OCI-LY3 (cell line): ENCODE data around the gene MCF2L2.

ENCODE experiments used
- H2AFZ ChIP-seq: fragments of 200-600, 300-600 bp; shearing (Covaris generic); 2 replicates; pipeline ENCODE4 v1.6.0; 2014; ENCODE audit warnings: antibody characterized with exemption, low read depth, low read length
- H3K27ac ChIP-seq: fragments of 200-600, 300-600 bp; sonication (generic); 2 replicates; pipeline ENCODE4 v1.5.1; 2014; ENCODE audit warnings: mild to moderate bottlenecking, low read length, moderate library complexity, mixed read lengths
- H3K27me3 ChIP-seq: fragments of 200-600, 300-600 bp; sonication (generic); 2 replicates; pipeline ENCODE4 v1.6.1; 2014; ENCODE audit warnings: low read depth, low read length, mixed read lengths
- H3K36me3 ChIP-seq: fragments of 200-600, 300-600 bp; sonication (generic); replicated peaks from 2 replicates; pipeline ENCODE3; 2014; ENCODE audit warnings: low read depth, low read length, mixed read lengths
- H3K4me1 ChIP-seq: fragments of 300-600, 200-600 bp; sonication (generic); 2 replicates; pipeline ENCODE4 v1.6.1; 2014; ENCODE audit warnings: low read length, mixed read lengths
- H3K4me2 ChIP-seq: fragments of 200-600, 300-600 bp; sonication (generic); 2 replicates; pipeline ENCODE4 v1.6.1; 2014; ENCODE audit warnings: low read length, mixed read lengths
- H3K4me3 ChIP-seq: fragments of 300-600, 200-600 bp; sonication (generic); 2 replicates; pipeline ENCODE4 v1.5.1; 2014; ENCODE audit warnings: antibody characterized with exemption, mild to moderate bottlenecking, low read length, moderate library complexity
- H3K79me2 ChIP-seq: fragments of 300-600, 200-600 bp; shearing (Covaris generic); 2 replicates; pipeline ENCODE4 v1.6.1; 2014; ENCODE audit warnings: mild to moderate bottlenecking, low read length, mixed read lengths
- H3K9ac ChIP-seq: fragments of 300-600, 200-600 bp; shearing (Covaris generic); 2 replicates; pipeline ENCODE4 v1.6.0; 2014; ENCODE audit warnings: mild to moderate bottlenecking, low read length, moderate library complexity
- H3K9me3 ChIP-seq: fragments of 200-600, 300-600 bp; shearing (Covaris generic); 2 replicates; pipeline ENCODE4 v1.6.1; 2014; ENCODE audit warnings: low read length, mixed read lengths; ENCODE audit not compliant: insufficient read depth
- H4K20me1 ChIP-seq: fragments of 200-600, 300-600 bp; sonication (generic); 2 replicates; pipeline ENCODE4 v1.6.1; 2016; ENCODE audit warnings: low read length, mixed read lengths; ENCODE audit not compliant: insufficient read depth
- EZH2phosphoT487 ChIP-seq: fragments of 200-600 bp; shearing (Covaris generic); IDR thresholded peaks from 2 replicates; pipeline ENCODE4 v1.6.1; 2018; ENCODE audit warnings: antibody characterized with exemption, mixed run types, low read depth
- TF ChIP-seq, protein P1 (sequence below): fragments of 200-600, 300-600 bp; sonication (generic); IDR thresholded peaks from 2 replicates; pipeline ENCODE4 v1.5.1; 2014; ENCODE audit warnings: antibody characterized with exemption, low read length, low read depth

Gene MCF2L2

DNA sequence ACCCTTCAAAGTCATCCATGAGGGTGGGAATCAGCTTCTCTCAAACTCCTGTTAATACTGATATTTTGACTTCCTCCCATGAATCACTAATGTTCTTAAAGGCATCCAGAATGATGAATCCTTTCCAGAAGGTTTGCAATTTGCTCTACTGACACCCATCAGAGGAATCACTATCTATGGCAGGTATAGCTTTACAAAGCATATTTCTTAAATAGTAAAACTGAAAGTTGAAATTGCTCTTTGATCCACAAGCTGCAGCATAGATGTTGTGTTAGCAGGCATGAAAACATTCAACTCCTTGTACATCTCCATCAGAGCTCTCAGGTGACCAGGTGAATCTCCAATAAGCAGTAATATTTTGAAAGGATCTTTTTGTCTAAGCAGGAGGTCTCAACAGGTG lies 109.0 kb downstream of the MCF2L2 start:
- Histone ChIP-seq H3K27me3 (no peaks in the 10 kb centered on the region), H3K9me3 (no peaks in the 10 kb centered on the region), H3K4me2 (no peak overlapping the region), H2AFZ (no peak overlapping the region), H4K20me1 (no peaks in the 10 kb centered on the region), H3K27ac (no peak overlapping the region), H3K4me1 (no peaks in the 10 kb centered on the region), H3K4me3 (no peak overlapping the region), H3K36me3 (no peaks in the 10 kb centered on the region), H3K79me2 (no peaks in the 10 kb centered on the region), H3K9ac (no peak overlapping the region)
- TF ChIP-seq EZH2phosphoT487: no peak
- TF ChIP-seq, protein P1, sequence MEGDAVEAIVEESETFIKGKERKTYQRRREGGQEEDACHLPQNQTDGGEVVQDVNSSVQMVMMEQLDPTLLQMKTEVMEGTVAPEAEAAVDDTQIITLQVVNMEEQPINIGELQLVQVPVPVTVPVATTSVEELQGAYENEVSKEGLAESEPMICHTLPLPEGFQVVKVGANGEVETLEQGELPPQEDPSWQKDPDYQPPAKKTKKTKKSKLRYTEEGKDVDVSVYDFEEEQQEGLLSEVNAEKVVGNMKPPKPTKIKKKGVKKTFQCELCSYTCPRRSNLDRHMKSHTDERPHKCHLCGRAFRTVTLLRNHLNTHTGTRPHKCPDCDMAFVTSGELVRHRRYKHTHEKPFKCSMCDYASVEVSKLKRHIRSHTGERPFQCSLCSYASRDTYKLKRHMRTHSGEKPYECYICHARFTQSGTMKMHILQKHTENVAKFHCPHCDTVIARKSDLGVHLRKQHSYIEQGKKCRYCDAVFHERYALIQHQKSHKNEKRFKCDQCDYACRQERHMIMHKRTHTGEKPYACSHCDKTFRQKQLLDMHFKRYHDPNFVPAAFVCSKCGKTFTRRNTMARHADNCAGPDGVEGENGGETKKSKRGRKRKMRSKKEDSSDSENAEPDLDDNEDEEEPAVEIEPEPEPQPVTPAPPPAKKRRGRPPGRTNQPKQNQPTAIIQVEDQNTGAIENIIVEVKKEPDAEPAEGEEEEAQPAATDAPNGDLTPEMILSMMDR: no peak

GRCh38 chr3:183318877-183319276 lies 109.5 kb downstream of the MCF2L2 start:
- no peak overlapping the region for H3K9ac ChIP-seq
- H2AFZ ChIP-seq: no peak overlapping the region
- no peaks in the 10 kb centered on the region for H4K20me1 ChIP-seq
- no peak overlapping the region for H3K4me3 ChIP-seq
- no peaks in the 10 kb centered on the region for H3K36me3 ChIP-seq
- no peaks in the 10 kb centered on the region for H3K4me1 ChIP-seq
- TF ChIP-seq, protein P1: no peak
- TF ChIP-seq EZH2phosphoT487: no peak
- no peaks in the 10 kb centered on the region for H3K79me2 ChIP-seq
- no peaks in the 10 kb centered on the region for H3K27me3 ChIP-seq
- no peaks in the 10 kb centered on the region for H3K9me3 ChIP-seq
- H3K27ac ChIP-seq: no peak overlapping the region
- H3K4me2 ChIP-seq: no peak overlapping the region

DNA sequence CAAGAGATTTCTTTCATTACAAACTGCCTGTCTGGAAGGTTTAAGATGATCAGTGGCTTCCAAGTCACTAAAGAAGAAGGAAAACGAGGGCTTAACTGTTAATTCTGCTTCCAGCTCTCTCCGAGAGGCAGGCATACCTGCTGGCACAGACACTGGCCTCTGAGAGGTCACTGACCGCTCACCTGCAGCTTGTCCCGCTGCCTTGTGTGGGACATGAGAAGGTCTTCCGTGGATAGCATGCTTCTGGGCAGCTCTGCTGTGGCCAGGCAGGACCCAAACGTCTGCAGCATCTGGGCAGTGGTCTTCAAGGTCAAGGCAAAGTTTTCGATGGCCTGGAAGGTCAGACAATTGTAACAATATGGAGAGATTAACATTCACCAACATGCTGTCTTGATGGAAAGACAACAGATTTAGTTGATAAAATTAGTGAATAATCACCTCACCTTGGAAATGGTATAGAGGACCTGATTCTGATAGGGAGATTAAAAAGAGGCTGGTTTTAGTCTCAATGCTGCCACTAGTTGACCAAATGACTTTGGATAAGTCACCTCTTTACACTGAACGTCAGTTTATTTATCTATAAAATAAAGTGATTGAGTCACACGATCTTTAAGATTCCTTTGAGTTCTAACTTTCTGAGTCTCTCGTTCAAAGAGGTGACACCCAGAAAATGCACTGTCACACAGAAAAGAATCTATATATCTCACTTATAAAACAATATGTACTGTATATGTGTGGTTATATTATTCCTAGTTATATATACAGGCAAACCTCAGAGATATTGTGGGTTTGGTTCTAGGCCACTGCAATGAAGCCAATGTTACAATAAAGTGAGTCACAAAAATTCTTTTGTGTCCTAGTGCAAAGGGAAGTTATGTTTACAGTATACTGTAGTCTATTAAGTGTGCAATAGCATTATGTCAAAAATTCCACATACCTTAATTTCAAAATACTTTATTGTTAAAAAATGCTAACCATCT lies 110.2 kb downstream of the MCF2L2 start:
- H2AFZ ChIP-seq: no peak overlapping the region
- no peak overlapping the region for H3K4me2 ChIP-seq
- TF ChIP-seq, protein P1: no peak
- no peak for TF ChIP-seq EZH2phosphoT487
- H3K79me2 ChIP-seq: no peaks in the 10 kb centered on the region
- H3K9me3 ChIP-seq: no peaks in the 10 kb centered on the region
- H3K27me3 ChIP-seq: no peaks in the 10 kb centered on the region
- H3K27ac ChIP-seq: no peak overlapping the region
- H4K20me1 ChIP-seq: no peaks in the 10 kb centered on the region
- no peaks in the 10 kb centered on the region for H3K4me1 ChIP-seq
- no peaks in the 10 kb centered on the region for H3K36me3 ChIP-seq
- no peak overlapping the region for H3K4me3 ChIP-seq
- no peak overlapping the region for H3K9ac ChIP-seq

DNA sequence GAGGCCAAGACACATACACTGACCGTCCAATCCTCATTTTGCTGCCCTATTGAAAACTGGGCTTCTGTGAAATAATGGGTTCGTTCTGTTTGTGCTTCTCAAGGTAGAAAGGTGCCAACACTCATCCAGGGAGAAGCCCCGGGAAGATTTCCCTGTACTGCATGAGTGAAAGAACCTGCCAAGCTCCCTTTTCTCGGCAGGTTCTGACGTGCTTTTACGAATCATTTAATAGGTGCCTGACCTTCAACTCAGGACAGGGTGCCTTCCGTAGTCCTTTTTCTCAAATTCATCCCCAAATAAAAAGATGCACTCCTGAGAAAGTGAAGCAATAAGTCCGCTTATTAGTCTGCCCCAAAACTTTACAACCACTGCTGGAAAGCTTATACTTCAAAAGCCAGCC lies 111.1 kb downstream of the MCF2L2 start:
- no peak for TF ChIP-seq EZH2phosphoT487
- TF ChIP-seq, protein P1: no peak
- Histone ChIP-seq H2AFZ (no peak overlapping the region), H3K4me1 (no peaks in the 10 kb centered on the region), H3K36me3 (no peaks in the 10 kb centered on the region), H4K20me1 (no peaks in the 10 kb centered on the region), H3K27me3 (no peaks in the 10 kb centered on the region), H3K4me2 (no peak overlapping the region), H3K79me2 (no peaks in the 10 kb centered on the region), H3K9me3 (no peaks in the 10 kb centered on the region), H3K9ac (no peak overlapping the region), H3K4me3 (no peak overlapping the region), H3K27ac (no peak overlapping the region)
